ENCODE measurements around the gene PIMREG.
A peak's percentile ranks its signal among the peaks of the same experiment; 100 is the strongest.

PIMREG gene

DNA sequence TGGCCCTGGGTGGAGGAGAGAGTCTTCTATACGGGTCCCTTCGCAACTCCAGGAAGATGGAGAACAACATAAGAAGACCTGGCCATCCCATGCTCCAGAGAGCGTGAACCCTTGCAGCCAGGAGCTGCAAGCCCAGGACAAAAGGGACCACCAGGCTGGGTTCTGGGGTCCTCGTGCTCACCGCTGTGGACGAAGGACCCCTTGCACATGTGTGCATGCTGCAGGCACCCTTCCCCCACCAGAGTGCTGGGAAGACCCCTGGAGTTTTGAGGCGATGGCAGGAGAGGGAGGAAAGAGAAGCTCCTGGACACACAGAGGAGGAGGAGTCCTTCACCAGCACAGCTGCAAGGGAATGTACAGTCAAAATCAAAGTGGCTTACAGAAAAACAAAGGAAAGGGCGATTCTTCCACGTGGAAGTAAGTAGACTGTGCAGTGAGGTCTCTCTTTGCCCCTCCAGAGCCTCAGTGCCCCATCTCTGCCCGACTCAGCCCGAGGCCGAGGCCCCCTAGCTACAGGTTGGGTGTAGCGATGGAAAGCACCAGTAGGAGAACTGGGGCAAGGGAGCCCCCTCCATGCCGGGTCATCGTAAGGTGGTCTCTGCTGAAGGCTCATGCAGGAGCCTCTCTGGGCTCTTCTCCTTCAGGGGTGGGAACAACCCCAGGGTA lies 51.3 kb downstream of the PIMREG start:
- Histone ChIP-seq H3K4me3 (peak overlapping the region; percentile 53), H4K20me1 (no peaks in the 10 kb centered on the region), H3K36me3 (no peaks in the 10 kb centered on the region), H3K4me2 (peak overlapping the region; percentile 94), H3K27me3 (no peaks in the 10 kb centered on the region), H3K9me3 (no peaks in the 10 kb centered on the region), H3K4me1 (peaks cover 61% of the 10 kb centered on the region), H3K9ac (peak overlapping the region; percentile 80; the same call in 1 of the 2 replicates), H3K27ac (peak overlapping the region; percentile 92)
- no peak for TF ChIP-seq Cebpa-rat (IDR thresholded peaks at IDR 0.05)

DNA sequence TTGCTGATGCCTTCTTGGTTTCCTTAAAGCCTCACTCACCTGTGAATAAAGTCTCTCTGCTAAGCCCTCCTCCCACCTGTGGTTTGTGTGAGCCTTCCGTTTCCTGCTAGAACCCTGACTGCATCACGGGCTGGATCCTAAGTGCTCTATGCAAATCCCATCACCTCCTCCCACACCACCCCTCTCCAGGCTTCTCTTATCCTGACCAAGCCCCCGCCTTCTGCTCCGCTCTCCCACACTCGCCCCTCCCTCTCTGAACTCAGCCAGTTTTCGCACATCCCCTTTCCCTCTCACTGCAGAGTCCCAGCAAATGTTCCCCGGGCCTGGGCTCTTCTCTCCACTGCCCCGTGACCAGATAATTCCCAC lies 51.8 kb downstream of the PIMREG start:
- no peaks in the 10 kb centered on the region for H4K20me1 ChIP-seq
- peak overlapping the region; percentile 80 for H3K9ac ChIP-seq
- peak overlapping the region; percentile 92 for H3K27ac ChIP-seq
- peaks cover 58% of the 10 kb centered on the region for H3K4me1 ChIP-seq
- H3K9me3 ChIP-seq, result no peaks in the 10 kb centered on the region
- TF ChIP-seq Cebpa-rat (IDR thresholded peaks at IDR 0.05), result no peak
- H3K27me3 ChIP-seq, result no peaks in the 10 kb centered on the region
- peak overlapping the region; percentile 94 for H3K4me2 ChIP-seq
- H3K4me3 ChIP-seq, result peak overlapping the region; percentile 53
- H3K36me3 ChIP-seq, result no peaks in the 10 kb centered on the region

DNA sequence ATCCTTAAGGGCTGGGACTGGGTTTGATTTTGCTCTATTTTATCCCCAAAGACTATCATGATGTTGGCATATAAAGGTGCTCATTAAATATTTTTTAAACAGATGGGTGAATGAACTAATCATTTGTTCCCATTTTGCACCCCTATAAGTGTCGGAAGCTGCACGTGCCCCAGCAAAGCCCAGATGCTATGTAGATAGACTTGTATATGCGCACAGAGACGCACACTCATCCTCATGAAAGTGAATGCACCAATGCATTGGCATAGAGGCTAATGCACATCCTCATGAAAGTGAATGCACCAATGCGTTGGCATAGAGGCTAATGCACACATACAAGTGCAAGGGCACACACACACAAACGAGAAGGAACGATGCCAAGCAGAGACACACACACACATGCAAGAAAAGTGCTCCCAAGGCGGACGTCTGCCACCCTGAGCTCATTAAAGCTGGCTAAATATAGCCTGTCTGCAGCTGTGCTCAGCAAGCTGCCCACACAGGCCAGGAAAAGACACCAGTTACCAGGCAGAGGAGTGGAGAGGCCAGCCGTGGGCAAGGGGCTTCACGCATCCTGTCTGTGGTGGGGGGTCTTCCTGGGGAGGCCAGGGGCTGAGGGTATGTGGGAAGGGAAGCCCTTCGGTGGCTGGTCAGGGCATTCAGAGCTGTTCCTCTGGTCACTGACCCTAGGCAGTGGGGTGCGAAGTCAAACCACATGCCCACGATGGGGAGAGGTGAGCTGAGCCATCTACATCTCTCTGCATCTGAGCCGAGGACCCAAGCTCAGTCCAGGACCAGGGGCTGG lies 52.6 kb downstream of the PIMREG start:
- Histone ChIP-seq H3K27ac (peak overlapping the region; percentile 92), H3K27me3 (no peaks in the 10 kb centered on the region), H4K20me1 (no peaks in the 10 kb centered on the region), H3K4me2 (peak overlapping the region; percentile 94), H3K9me3 (no peaks in the 10 kb centered on the region), H3K4me3 (peak overlapping the region; percentile 53), H3K36me3 (no peaks in the 10 kb centered on the region), H3K9ac (peak overlapping the region; percentile 80), H3K4me1 (peaks cover 53% of the 10 kb centered on the region)
- no peak for TF ChIP-seq Cebpa-rat (IDR thresholded peaks at IDR 0.05)

- H3K27me3 ChIP-seq, result no peaks in the 10 kb centered on the region
- H3K36me3 ChIP-seq, result no peaks in the 10 kb centered on the region
- no peaks in the 10 kb centered on the region for H4K20me1 ChIP-seq
- peak overlapping the region; percentile 92 for H3K27ac ChIP-seq
- H3K4me1 ChIP-seq, result peaks cover 53% of the 10 kb centered on the region
- no peak for TF ChIP-seq Cebpa-rat (IDR thresholded peaks at IDR 0.05)
- no peaks in the 10 kb centered on the region for H3K9me3 ChIP-seq
- peak overlapping the region; percentile 80 for H3K9ac ChIP-seq
- H3K4me3 ChIP-seq, result peak overlapping the region; percentile 53
- H3K4me2 ChIP-seq, result peak overlapping the region; percentile 94
Observed at GRCh38 chr17:6497496-6498221, 53.4 kb downstream of the PIMREG start.

- H3K27ac ChIP-seq, result peak overlapping the region; percentile 92
- peaks cover 53% of the 10 kb centered on the region for H3K4me1 ChIP-seq
- H3K36me3 ChIP-seq, result no peaks in the 10 kb centered on the region
- no peak for TF ChIP-seq Cebpa-rat (IDR thresholded peaks at IDR 0.05)
- H3K9ac ChIP-seq, result peak overlapping the region; percentile 60; the same call in 1 of the 2 replicates
- peak overlapping the region; percentile 94 for H3K4me2 ChIP-seq
- H4K20me1 ChIP-seq, result no peaks in the 10 kb centered on the region
- H3K9me3 ChIP-seq, result no peaks in the 10 kb centered on the region
- peak overlapping the region; percentile 53 for H3K4me3 ChIP-seq
- H3K27me3 ChIP-seq, result no peaks in the 10 kb centered on the region
Observed at GRCh38 chr17:6498356-6498755, 54.1 kb downstream of the PIMREG start.

DNA sequence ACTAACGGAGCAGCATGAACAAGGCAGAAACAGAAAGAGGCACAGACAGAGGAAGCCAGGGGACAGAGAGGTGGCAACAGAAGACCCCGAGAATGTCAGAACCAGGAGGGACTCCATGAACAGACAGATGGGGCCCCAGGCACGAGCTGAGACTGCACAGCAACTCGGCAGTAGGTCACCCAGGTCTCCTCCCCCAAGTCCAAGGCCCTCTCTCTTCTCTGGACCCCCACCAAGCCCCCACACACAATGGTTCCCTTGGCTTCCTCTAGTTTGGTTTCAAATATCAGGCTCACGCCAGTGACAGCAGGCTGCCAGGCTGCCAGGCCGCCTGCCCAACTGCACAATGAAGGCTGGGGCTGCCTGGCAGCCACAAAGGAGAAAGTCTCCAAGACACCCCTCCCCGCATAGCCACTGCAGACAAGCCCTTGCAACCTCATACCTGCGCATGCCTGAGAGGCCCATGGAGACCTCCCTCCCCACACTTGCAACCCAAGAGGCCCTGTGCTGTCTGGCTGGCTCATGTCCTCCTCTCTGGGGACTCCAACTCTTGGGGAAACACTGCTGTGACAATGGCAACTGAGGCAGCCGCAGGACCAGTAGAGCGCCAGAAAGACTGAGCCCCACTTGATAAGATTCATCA lies 54.8 kb downstream of the PIMREG start:
- Histone ChIP-seq H4K20me1 (no peaks in the 10 kb centered on the region), H3K4me3 (no peak overlapping the region), H3K9me3 (no peaks in the 10 kb centered on the region), H3K9ac (peak overlapping the region; percentile 60; the same call in 1 of the 2 replicates), H3K4me2 (peak overlapping the region; percentile 94), H3K36me3 (no peaks in the 10 kb centered on the region), H3K27ac (peak overlapping the region; percentile 92), H3K27me3 (no peaks in the 10 kb centered on the region), H3K4me1 (peaks cover 59% of the 10 kb centered on the region)
- TF ChIP-seq Cebpa-rat (IDR thresholded peaks at IDR 0.05), result no peak
